Muscle of arm (tissue), 12 donors: Measurements from ENCODE around the gene ARL2. TPM values are rescaled to one million over a fixed set of nuclear protein-coding genes. Genes with fewer than 3 reads are reported as not detected.
"Not testable (repeated sequence)": the region's sequence is repeated elsewhere in the genome, so short reads cannot be mapped to it uniquely, and the experiment has no call there.

Experiments used
- DNase-seq: peaks from one replicate; pipeline ENCODE4 v3.0.0-alpha.2; 2013
- polyA plus RNA-seq, 12 donors: library from polyadenylated mRNA; unstranded; fragments of 120-200 nt; gene quantifications; one replicate each; pipeline ENCODE4 v1.2.1, GENCODE V29; 2013; ENCODE audit not compliant: insufficient read length in 12 of 12

ARL2 gene
- polyA plus RNA-seq, 12 donors = 59.8 to 130 (median 72.3) TPM; not detected in 1

DNA sequence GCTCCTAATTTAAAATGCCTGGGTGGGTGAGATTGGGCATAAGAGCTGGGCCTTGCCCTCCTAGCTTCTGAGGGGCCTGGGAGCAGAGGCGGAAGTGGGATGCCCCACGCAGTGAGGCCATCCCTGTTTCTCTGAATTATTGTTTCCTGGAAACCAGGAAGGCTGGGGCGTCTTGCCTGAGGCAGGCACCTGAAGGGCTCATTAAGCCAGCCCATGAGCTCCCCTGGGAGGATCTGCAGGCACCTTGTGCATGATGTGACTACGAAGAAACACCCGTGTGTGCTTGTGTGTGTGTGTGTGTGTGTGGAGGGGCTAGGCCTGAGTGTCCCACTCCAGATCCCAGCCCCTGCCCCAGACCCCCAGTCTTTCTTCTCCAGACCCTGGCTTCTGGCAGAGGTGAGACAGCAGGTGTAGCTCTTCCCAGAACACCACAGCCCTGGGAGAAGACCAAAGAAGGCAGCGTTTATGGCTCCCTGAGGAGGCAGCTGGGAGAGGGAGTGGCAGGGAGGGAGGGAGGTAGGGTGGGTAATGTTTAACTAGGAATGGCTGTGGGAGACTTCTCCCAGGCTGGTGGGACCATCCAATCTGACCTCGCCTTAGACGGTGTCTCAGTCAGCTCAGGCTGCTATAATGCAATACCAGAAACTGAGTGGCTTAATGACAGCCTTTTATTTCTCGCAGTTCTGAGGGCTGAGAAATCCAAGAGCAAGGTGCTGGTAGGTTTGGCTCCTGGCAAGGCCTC is 15.1 kb upstream of the ARL2 start:
- DNase-seq = no peak

- DNase-seq = no peak
Observed at GRCh38 chr11:64999478-64999877, 14.5 kb upstream of the ARL2 start.

DNA sequence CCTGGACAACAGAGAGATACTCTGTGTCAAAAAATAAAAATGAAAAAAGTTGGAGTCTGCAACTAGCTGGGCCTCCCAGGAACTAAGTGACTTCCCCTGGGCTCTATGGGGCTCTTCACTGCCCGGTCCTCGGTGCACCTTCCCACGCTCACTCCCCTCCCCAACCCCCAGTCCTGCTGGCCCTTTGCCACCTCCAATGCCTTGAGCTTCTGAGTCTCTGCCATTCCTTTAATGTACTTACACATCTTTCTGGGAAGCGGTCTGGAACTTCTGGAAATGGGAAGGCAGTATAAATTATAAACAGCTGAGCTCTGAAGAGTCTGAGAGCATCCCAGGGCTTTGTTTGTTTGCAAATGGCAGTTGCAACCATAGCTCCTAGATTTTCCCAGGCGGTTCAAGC is 11.3 kb upstream of the ARL2 start:
- no peak for DNase-seq

- no peak for DNase-seq
Observed at GRCh38 chr11:65003282-65003681, 10.7 kb upstream of the ARL2 start.

- DNase-seq = not testable (repeated sequence)
Observed at GRCh38 chr11:65003968-65004367, 10.0 kb upstream of the ARL2 start.

GRCh38 chr11:65008016-65008415 is 5.9 kb upstream of the ARL2 start:
- no peak for DNase-seq

- no peak for DNase-seq
Observed at GRCh38 chr11:65008873-65009272, 5.1 kb upstream of the ARL2 start.

- peak; percentile 93 for DNase-seq
Observed at GRCh38 chr11:65013130-65013887, 651 bp upstream of the ARL2 start.

GRCh38 chr11:65014726-65015227 is 817 bp downstream of the ARL2 start:
- no peak for DNase-seq

DNA sequence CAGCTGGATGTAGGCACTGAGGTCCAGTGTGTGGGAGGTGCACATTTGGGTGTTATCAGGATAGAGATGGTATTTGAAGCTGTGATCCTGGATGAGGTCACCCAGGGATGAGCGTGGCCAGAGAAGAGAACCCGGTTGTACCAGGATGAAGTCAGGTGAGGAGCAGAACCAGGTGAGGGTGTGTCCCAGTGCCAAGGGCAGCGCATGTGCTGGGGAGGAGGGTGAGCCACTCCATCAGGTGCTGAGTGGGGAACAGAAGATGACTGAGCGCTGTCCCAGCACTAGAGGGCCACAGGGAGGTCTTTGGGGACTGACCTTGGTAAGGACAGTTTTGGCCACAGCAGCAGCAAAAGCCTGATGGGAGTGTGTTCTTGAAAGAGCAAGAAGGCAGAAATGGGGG is 2.7 kb downstream of the ARL2 start:
- no peak for DNase-seq

DNA sequence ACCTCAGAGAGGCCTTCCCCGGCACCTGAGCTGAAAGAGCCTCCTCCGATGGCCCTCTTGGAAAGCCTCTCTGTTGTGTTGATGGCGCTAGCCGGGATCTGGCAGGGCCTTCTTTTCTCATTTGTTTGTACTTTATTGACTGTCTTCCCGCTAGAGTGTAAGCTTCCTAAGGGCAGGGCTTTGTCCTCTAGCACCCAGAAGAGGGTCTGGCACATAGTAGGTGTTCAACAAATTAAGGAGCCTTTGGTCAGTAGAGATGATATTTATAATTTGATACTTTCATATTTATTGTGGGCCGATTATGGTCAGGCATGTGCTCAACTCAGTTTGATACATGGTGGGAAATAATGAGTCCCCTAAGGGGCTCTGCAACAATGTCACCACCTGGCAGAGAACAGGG is 4.0 kb downstream of the ARL2 start:
- no peak for DNase-seq

DNA sequence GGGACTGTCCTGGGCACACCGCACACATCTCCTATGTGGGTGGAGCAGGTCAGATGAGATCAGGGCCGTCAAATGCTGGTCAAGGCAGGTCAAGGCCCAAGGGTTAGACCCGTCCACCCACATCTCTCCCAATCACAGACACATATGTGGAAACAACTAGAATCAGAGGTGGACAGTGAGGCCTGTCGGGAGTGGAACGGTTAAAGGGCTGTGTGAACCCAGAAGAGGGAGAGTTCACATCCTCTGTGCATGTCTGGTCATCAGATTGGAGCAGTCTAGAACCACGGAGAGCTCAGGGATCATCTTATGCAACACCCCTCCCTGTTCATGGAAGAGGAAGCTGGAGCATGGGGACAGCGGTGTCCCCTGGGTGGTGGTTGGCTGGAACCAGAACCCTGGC is 5.9 kb downstream of the ARL2 start:
- DNase-seq = no peak

- DNase-seq = no peak
Observed at GRCh38 chr11:65021003-65021402, 7.0 kb downstream of the ARL2 start.

- DNase-seq = no peak
Observed at GRCh38 chr11:65021509-65021908, 7.5 kb downstream of the ARL2 start.

- not testable (repeated sequence) for DNase-seq
Observed at GRCh38 chr11:65023502-65023901, 9.5 kb downstream of the ARL2 start.

DNA sequence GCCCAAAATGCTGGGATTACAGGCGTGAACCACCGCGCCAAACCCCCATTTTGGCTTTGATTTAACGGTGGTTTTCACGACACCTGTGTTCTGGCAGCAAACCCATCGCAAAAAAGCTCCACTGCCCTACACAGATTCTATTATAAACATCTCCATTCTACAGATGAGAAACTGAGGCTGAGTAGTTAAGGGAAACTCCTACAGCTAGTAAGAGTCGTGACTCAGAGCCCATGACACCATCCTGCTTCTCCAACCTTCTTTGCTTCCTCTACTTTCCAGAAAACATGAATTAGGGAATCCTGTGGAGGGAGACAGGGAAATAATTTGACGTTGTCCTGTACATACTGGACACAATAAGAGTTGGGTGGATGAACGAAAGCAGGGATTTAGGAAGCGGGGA is 12.8 kb downstream of the ARL2 start:
- DNase-seq = no peak

GRCh38 chr11:65027213-65028067 is 13.5 kb downstream of the ARL2 start, which contains the start of gene SNX15:
SNX15 (plus strand) TSS chr11:65027439; CDS start chr11:65027538, 99 bp downstream.
- peak; percentile 97 for DNase-seq

GRCh38 chr11:65032216-65032615 is 18.3 kb downstream of the ARL2 start:
- DNase-seq = no peak

DNA sequence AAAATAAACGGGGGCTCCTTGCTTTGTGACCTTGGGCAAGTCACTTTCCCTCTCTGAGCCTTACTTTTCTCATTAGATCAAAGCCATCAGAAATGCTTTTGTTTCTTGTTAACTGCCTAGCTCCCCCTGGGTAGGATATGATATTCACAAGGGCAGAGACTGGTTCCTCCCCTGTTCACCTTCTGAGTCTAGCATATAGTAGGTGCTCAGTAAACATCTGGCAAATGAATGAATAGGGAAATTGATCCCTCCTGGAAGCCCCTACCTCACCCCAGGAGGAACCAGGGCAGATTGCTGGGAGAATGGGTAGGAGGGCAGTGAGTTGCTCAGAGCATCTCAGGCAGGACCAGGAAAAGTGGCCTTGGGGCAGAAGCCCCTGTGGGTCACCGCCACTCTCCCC is 20.5 kb downstream of the ARL2 start:
- no peak for DNase-seq

DNA sequence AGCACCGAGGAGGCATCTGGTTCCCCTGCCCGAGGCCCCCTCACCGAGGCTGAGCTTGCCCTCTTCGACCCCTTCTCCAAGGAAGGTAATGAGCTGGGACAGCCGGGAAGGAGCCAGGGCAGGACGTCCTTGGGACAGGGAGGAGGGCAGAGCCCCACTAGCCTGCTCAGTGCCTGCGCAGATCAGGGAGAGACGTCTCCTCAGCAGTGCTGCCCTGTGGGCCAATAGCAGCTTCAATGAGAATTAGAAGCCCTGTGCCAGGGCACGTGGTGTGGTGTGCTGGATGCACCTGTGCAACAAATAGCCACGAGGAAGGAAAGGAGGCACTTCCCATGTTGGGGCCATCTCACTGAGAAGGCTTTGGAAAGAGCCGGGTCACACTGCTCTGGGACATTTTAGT is 21.6 kb downstream of the ARL2 start:
- DNase-seq = no peak

GRCh38 chr11:65036931-65037330 is 23.0 kb downstream of the ARL2 start:
- DNase-seq = no peak

- DNase-seq = no peak
Observed at GRCh38 chr11:65040520-65040846, 26.5 kb downstream of the ARL2 start.
